H9 (cell line): ENCODE results near the gene TMEM141. TPM values are rescaled to one million over a fixed set of nuclear protein-coding genes. Genes with fewer than 3 reads are reported as not detected.

ENCODE experiments used
- DNase-seq: peaks from one replicate; pipeline ENCODE4 v3.0.0-alpha.2; 2017
- H2AFZ ChIP-seq: one replicate; pipeline ENCODE4 v1.6.1; 2013; ENCODE audit warnings: mild to moderate bottlenecking, low read length, control low read depth, moderate library complexity
- H2AK5ac ChIP-seq: 2 replicates; pipeline ENCODE4 v1.6.1; 2013; ENCODE audit warnings: low read length, control low read depth, mixed read lengths; ENCODE audit not compliant: insufficient read length
- H2BK120ac ChIP-seq: one replicate; pipeline ENCODE4 v1.6.1; 2013; ENCODE audit warnings: low read depth, mild to moderate bottlenecking, low read length, control low read depth, inconsistent platforms; ENCODE audit not compliant: poor library complexity, severe bottlenecking
- H2BK12ac ChIP-seq: 2 replicates; pipeline ENCODE4 v1.6.1; 2013; ENCODE audit warnings: low read length, control low read depth, mixed read lengths, low read depth; ENCODE audit not compliant: insufficient read length
- H2BK15ac ChIP-seq: 2 replicates; pipeline ENCODE4 v1.6.1; 2013; ENCODE audit warnings: low read depth, low read length, control low read depth
- H2BK20ac ChIP-seq: one replicate; pipeline ENCODE4 v1.6.1; 2013; ENCODE audit warnings: low read depth, mild to moderate bottlenecking, low read length, control low read depth, inconsistent platforms; ENCODE audit not compliant: poor library complexity, severe bottlenecking
- H2BK5ac ChIP-seq: 2 replicates; pipeline ENCODE4 v1.6.1; 2013; ENCODE audit warnings: low read length, control low read depth, mixed read lengths; ENCODE audit not compliant: insufficient read length
- H3K14ac ChIP-seq: 2 replicates; pipeline ENCODE4 v1.6.1; 2013; ENCODE audit warnings: low read length, control low read depth; ENCODE audit not compliant: insufficient read depth
- H3K18ac ChIP-seq: 2 replicates; pipeline ENCODE4 v1.6.1; 2013; ENCODE audit warnings: low read depth, mild to moderate bottlenecking, mixed read lengths, low read length, control low read depth; ENCODE audit not compliant: insufficient read length
- H3K23ac ChIP-seq: 2 replicates; pipeline ENCODE4 v1.6.1; 2013; ENCODE audit warnings: low read length, control low read depth, mixed read lengths, low read depth; ENCODE audit not compliant: insufficient read length
- H3K23me2 ChIP-seq: 2 replicates; pipeline ENCODE4 v1.6.1; 2013; ENCODE audit warnings: low read depth, mild to moderate bottlenecking, mixed read lengths, low read length, control low read depth; ENCODE audit not compliant: insufficient read length, poor library complexity, severe bottlenecking
- H3K27ac ChIP-seq: 2 replicates; pipeline ENCODE4 v1.5.1; 2013; ENCODE audit warnings: low read length, control low read depth, mixed read lengths, low read depth; ENCODE audit not compliant: insufficient read length
- H3K27me3 ChIP-seq: 2 replicates; pipeline ENCODE4 v1.6.1; 2013; ENCODE audit warnings: low read length, control low read depth, inconsistent platforms; ENCODE audit not compliant: insufficient read depth
- H3K4ac ChIP-seq: 2 replicates; pipeline ENCODE4 v1.6.1; 2013; ENCODE audit warnings: low read depth, mild to moderate bottlenecking, control low read depth, inconsistent platforms, low read length, moderate library complexity
- H3K4me1 ChIP-seq: 2 replicates; pipeline ENCODE4 v1.6.1; 2013; ENCODE audit warnings: low read length, control low read depth, inconsistent platforms; ENCODE audit not compliant: insufficient read depth
- H3K4me2 ChIP-seq: 2 replicates; pipeline ENCODE4 v1.6.1; 2013; ENCODE audit warnings: low read length, control low read depth, mixed read lengths; ENCODE audit not compliant: insufficient read length, insufficient read depth
- H3K56ac ChIP-seq: 2 replicates; pipeline ENCODE4 v1.6.1; 2013; ENCODE audit warnings: low read depth, mild to moderate bottlenecking, mixed read lengths, low read length, control low read depth; ENCODE audit not compliant: insufficient read length
- H3K79me1 ChIP-seq: 2 replicates; pipeline ENCODE4 v1.6.1; 2013; ENCODE audit warnings: low read depth, mild to moderate bottlenecking, moderate library complexity, low read length, control low read depth, inconsistent platforms; ENCODE audit not compliant: insufficient read depth, poor library complexity, severe bottlenecking
- H3K79me2 ChIP-seq: 2 replicates; pipeline ENCODE4 v1.6.1; 2013; ENCODE audit warnings: low read length, control low read depth, inconsistent platforms; ENCODE audit not compliant: insufficient read depth
- H3K9ac ChIP-seq: 2 replicates; pipeline ENCODE4 v1.6.1; 2013; ENCODE audit warnings: low read length, control low read depth, mixed read lengths; ENCODE audit not compliant: insufficient read length; ENCODE audit errors: extremely low read depth
- H3K9me3 ChIP-seq: one replicate; pipeline ENCODE4 v1.6.1; 2013; ENCODE audit warnings: low read depth, low read length, inconsistent platforms; ENCODE audit not compliant: control insufficient read depth
- H3T11ph ChIP-seq: one replicate; pipeline ENCODE4 v1.6.1; 2013; ENCODE audit warnings: mild to moderate bottlenecking, low read length, control low read depth, inconsistent platforms
- H4K20me1 ChIP-seq: one replicate; pipeline ENCODE4 v1.6.1; 2013; ENCODE audit not compliant: control insufficient read depth, insufficient read length, insufficient read depth
- H4K5ac ChIP-seq: 2 replicates; pipeline ENCODE4 v1.6.1; 2013; ENCODE audit warnings: low read depth, mild to moderate bottlenecking, mixed read lengths, low read length, control low read depth; ENCODE audit not compliant: insufficient read length
- H4K8ac ChIP-seq: replicated peaks from 2 replicates; pipeline ENCODE4 v1.6.1; 2013; ENCODE audit warnings: low read length, control low read depth, mixed read lengths, low read depth; ENCODE audit not compliant: insufficient read length
- H4K91ac ChIP-seq: 2 replicates; pipeline ENCODE4 v1.6.1; 2013; ENCODE audit warnings: low read depth, mild to moderate bottlenecking, moderate library complexity, mixed read lengths, low read length, control low read depth; ENCODE audit not compliant: insufficient read length
- H3K27ac Mint-ChIP-seq, 3 experiments: 2 replicates in 2 of 3; 3 replicates in 1 of 3; pipeline ENCODE4 v1.8.0; 2020 to 2021; ENCODE audit warnings: mixed read lengths in 3 of 3, mild to moderate bottlenecking in 1 of 3, moderate library complexity in 1 of 3
- H3K27me3 Mint-ChIP-seq: 2 replicates; pipeline ENCODE4 v1.8.0; 2021; ENCODE audit warnings: low read depth, mild to moderate bottlenecking, moderate library complexity, mixed read lengths
- H3K36me3 Mint-ChIP-seq, 3 experiments: 2 replicates in 2 of 3; 3 replicates in 1 of 3; pipeline ENCODE4 v1.8.0; 2020 to 2021; ENCODE audit warnings: low read depth in 3 of 3, mixed read lengths in 3 of 3; ENCODE audit not compliant: insufficient read depth in 1 of 3
- H3K4me1 Mint-ChIP-seq, 2 experiments: 2 replicates each; pipeline ENCODE4 v1.8.0; 2020; ENCODE audit warnings: mixed read lengths in 2 of 2
- H3K4me3 Mint-ChIP-seq, 2 experiments: 2 replicates in 1 of 2; 3 replicates in 1 of 2; pipeline ENCODE4 v1.8.0; 2020 to 2021; ENCODE audit warnings: mild to moderate bottlenecking in 2 of 2, mixed read lengths in 2 of 2, moderate library complexity in 1 of 2
- H3K9me3 Mint-ChIP-seq, 2 experiments: 2 replicates in 1 of 2; 3 replicates in 1 of 2; pipeline ENCODE4 v1.8.0; 2020; ENCODE audit warnings: mild to moderate bottlenecking in 2 of 2, mixed read lengths in 2 of 2, moderate library complexity in 1 of 2
- CTCF ChIP-seq: fragments of 200-600 bp; sonication (generic); conservative IDR thresholded peaks from 3 replicates; pipeline ENCODE4 v1.8.0; 2021; ENCODE audit warnings: antibody characterized with exemption, mild to moderate bottlenecking
- WGBS: extraction: QIAGEN DNeasy Blood & Tissue Kit; methylation state at CpG from one replicate; pipeline ENCODE4 v1.1.7; 2013; ENCODE audit warnings: missing lambda C conversion rate, low lambda C conversion rate, mixed read lengths; ENCODE audit not compliant: insufficient read length; ENCODE audit errors: extremely low coverage; 5-methylcytosine and 5-hydroxymethylcytosine counted together
- total RNA-seq: library from RNA; stranded (reverse); gene quantifications from 2 replicates; pipeline ENCODE4 v1.2.1, GENCODE V29; 2021

The TMEM141 gene
- total RNA-seq, 1 experiment from 2014 or later: 55.2 TPM

GRCh38 chr9:136782452-136782851, 8.7 kb upstream of the TMEM141 start:
- H3K79me2 ChIP-seq: no peaks in the 10 kb centered on the region
- no peak overlapping the region for H3K9ac ChIP-seq
- no CpG with 5 or more reads among the region's 3 CpGs for WGBS
- no peak overlapping the region for H3K4ac ChIP-seq
- H2BK120ac ChIP-seq: no peak overlapping the region
- Mint-ChIP-seq H3K27ac (no peak overlapping the region), H3K9me3 (peaks cover 11 to 13% of the 10 kb centered on the region in 2 experiments), H3K4me1 (peaks cover under 1 to 3% of the 10 kb centered on the region in 2 experiments), H3K27me3 (peaks cover 48% of the 10 kb centered on the region), H3K4me3 (no peak overlapping the region), H3K36me3 (no peaks in the 10 kb centered on the region; a peak in 1 of 7 replicates)
- no peak overlapping the region for H2AFZ ChIP-seq
- H4K91ac ChIP-seq: no peak overlapping the region
- no peak overlapping the region for H3T11ph ChIP-seq
- no peaks in the 10 kb centered on the region for H3K9me3 ChIP-seq
- no peak for DNase-seq
- H2BK12ac ChIP-seq: no peak overlapping the region
- no peak overlapping the region for H3K18ac ChIP-seq
- H2BK5ac ChIP-seq: no peak overlapping the region
- no peaks in the 10 kb centered on the region for H3K4me1 ChIP-seq
- no peaks in the 10 kb centered on the region; the same call in 1 of the 2 replicates for H3K27me3 ChIP-seq
- no peak overlapping the region for H3K27ac ChIP-seq
- no peak overlapping the region for H4K8ac ChIP-seq
- H3K4me2 ChIP-seq: no peak overlapping the region
- no peak overlapping the region for H3K23ac ChIP-seq
- no peak overlapping the region for H2BK20ac ChIP-seq
- no peak for TF ChIP-seq CTCF
- H2BK15ac ChIP-seq: no peak overlapping the region
- H2AK5ac ChIP-seq: no peak overlapping the region
- H3K79me1 ChIP-seq: no peaks in the 10 kb centered on the region
- H4K20me1 ChIP-seq: no peaks in the 10 kb centered on the region
- no peak overlapping the region for H4K5ac ChIP-seq
- H3K23me2 ChIP-seq: no peaks in the 10 kb centered on the region
- no peak overlapping the region for H3K14ac ChIP-seq
- no peak overlapping the region for H3K56ac ChIP-seq
